Measurements from ENCODE around the gene CHAC1.

GRCh38 chr15:40921949-40922607, 31.2 kb upstream of the CHAC1 start:
- TF ChIP-seq ARHGAP35 (CRISPR knock-in tag; IDR thresholded peaks at IDR 0.05; ENCODE audit: borderline replicate concordance) = no peak
- TF ChIP-seq KLF16 (CRISPR knock-in tag; IDR thresholded peaks at IDR 0.05) = no peak
- peak; percentile 8 to 83 for TF ChIP-seq REST (IDR thresholded peaks at IDR 0.05; ENCODE audit: borderline replicate concordance in 1 of 2, low read depth in 1 of 2, low read length in 2 of 2)
- no peak for TF ChIP-seq E2F5 (CRISPR knock-in tag; conservative IDR thresholded peaks at IDR 0.05)
- no peak for TF ChIP-seq SRSF4 (IDR thresholded peaks at IDR 0.05; ENCODE audit: low read depth, low read length, poor library complexity, severe bottlenecking)
- no peak for TF ChIP-seq KLF6 (CRISPR knock-in tag; IDR thresholded peaks at IDR 0.05)
